ENCODE data around the gene TMPRSS6. TPM values are rescaled to one million over a fixed set of nuclear protein-coding genes. Genes with fewer than 3 reads are reported as not detected.

Gene TMPRSS6
- total RNA-seq, 6 experiments from 2014 or later, result not detected

GRCh38 chr22:37138849-37139561 lies 29.5 kb upstream of the TMPRSS6 start:
- Mint-ChIP-seq H3K27ac (no peak overlapping the region), H3K4me3 (no peak overlapping the region), H3K36me3 (ENCODE audit: low read depth) (no peaks in the 10 kb centered on the region), H3K4me1 (ENCODE audit: low read depth) (peaks cover 9% of the 10 kb centered on the region), H3K9me3 (no peaks in the 10 kb centered on the region), H3K27me3 (ENCODE audit: insufficient read depth) (peaks cover 35% of the 10 kb centered on the region)
- peak; percentile 8 for DNase-seq
- no peak for TF ChIP-seq CTCF (IDR thresholded peaks at IDR 0.05)

- Mint-ChIP-seq H3K4me3 (no peak overlapping the region), H3K4me1 (ENCODE audit: low read depth) (peaks cover 9% of the 10 kb centered on the region), H3K27ac (no peak overlapping the region), H3K27me3 (ENCODE audit: insufficient read depth) (peaks cover 36% of the 10 kb centered on the region), H3K36me3 (ENCODE audit: low read depth) (no peaks in the 10 kb centered on the region), H3K9me3 (no peaks in the 10 kb centered on the region)
- no peak for TF ChIP-seq CTCF (IDR thresholded peaks at IDR 0.05)
- no peak for DNase-seq
Measured at GRCh38 chr22:37137903-37138665, 28.6 kb upstream of the TMPRSS6 start.

- peaks cover 9% of the 10 kb centered on the region for H3K4me1 Mint-ChIP-seq (ENCODE audit: low read depth)
- H3K9me3 Mint-ChIP-seq, result no peaks in the 10 kb centered on the region
- H3K4me3 Mint-ChIP-seq, result no peak overlapping the region
- H3K27ac Mint-ChIP-seq, result no peak overlapping the region
- TF ChIP-seq CTCF (IDR thresholded peaks at IDR 0.05), result no peak
- no peaks in the 10 kb centered on the region for H3K36me3 Mint-ChIP-seq (ENCODE audit: low read depth)
- H3K27me3 Mint-ChIP-seq (ENCODE audit: insufficient read depth), result peaks cover 41% of the 10 kb centered on the region
- DNase-seq, result no peak
Measured at GRCh38 chr22:37137131-37137530, 27.6 kb upstream of the TMPRSS6 start.

- H3K27ac Mint-ChIP-seq, result no peak overlapping the region
- peaks cover 9% of the 10 kb centered on the region for H3K4me1 Mint-ChIP-seq (ENCODE audit: low read depth)
- no peaks in the 10 kb centered on the region for H3K36me3 Mint-ChIP-seq (ENCODE audit: low read depth)
- H3K4me3 Mint-ChIP-seq, result no peak overlapping the region
- H3K9me3 Mint-ChIP-seq, result no peaks in the 10 kb centered on the region
- no peak for TF ChIP-seq CTCF (IDR thresholded peaks at IDR 0.05)
- no peak for DNase-seq
- H3K27me3 Mint-ChIP-seq (ENCODE audit: insufficient read depth), result peaks cover 46% of the 10 kb centered on the region
Measured at GRCh38 chr22:37135023-37135422, 25.5 kb upstream of the TMPRSS6 start.

GRCh38 chr22:37133304-37134018 lies 23.9 kb upstream of the TMPRSS6 start:
- H3K27ac Mint-ChIP-seq, result no peak overlapping the region
- H3K36me3 Mint-ChIP-seq (ENCODE audit: low read depth), result no peaks in the 10 kb centered on the region
- no peak overlapping the region for H3K4me3 Mint-ChIP-seq
- TF ChIP-seq CTCF (IDR thresholded peaks at IDR 0.05), result no peak
- H3K9me3 Mint-ChIP-seq, result no peaks in the 10 kb centered on the region
- peaks cover under 1% of the 10 kb centered on the region; the same call in 1 of the 2 replicates for H3K4me1 Mint-ChIP-seq (ENCODE audit: low read depth)
- DNase-seq, result no peak
- peaks cover 45% of the 10 kb centered on the region for H3K27me3 Mint-ChIP-seq (ENCODE audit: insufficient read depth)

All from HFFc6 (cell line).